Rectal smooth muscle tissue (tissue), 1 donor: ENCODE results near the gene DDI1.

Source experiments
- H3K27ac ChIP-seq: one replicate; pipeline ENCODE4 v1.7.0; 2013; ENCODE audit warnings: low read depth, low read length, inconsistent platforms
- H3K27me3 ChIP-seq: one replicate; pipeline ENCODE4 v1.7.0; 2013; ENCODE audit warnings: low read length; ENCODE audit not compliant: control insufficient read depth, insufficient read depth
- H3K36me3 ChIP-seq: one replicate; pipeline ENCODE4 v1.7.0; 2013; ENCODE audit warnings: low read length; ENCODE audit not compliant: control insufficient read depth, insufficient read depth
- H3K4me1 ChIP-seq: one replicate; pipeline ENCODE4 v1.7.0; 2013; ENCODE audit warnings: low read length; ENCODE audit not compliant: control insufficient read depth, insufficient read depth
- H3K4me3 ChIP-seq: one replicate; pipeline ENCODE4 v1.7.0; 2013; ENCODE audit warnings: low read length
- H3K9ac ChIP-seq: one replicate; pipeline ENCODE4 v1.7.0; 2013; ENCODE audit warnings: low read length

Gene DDI1

DNA sequence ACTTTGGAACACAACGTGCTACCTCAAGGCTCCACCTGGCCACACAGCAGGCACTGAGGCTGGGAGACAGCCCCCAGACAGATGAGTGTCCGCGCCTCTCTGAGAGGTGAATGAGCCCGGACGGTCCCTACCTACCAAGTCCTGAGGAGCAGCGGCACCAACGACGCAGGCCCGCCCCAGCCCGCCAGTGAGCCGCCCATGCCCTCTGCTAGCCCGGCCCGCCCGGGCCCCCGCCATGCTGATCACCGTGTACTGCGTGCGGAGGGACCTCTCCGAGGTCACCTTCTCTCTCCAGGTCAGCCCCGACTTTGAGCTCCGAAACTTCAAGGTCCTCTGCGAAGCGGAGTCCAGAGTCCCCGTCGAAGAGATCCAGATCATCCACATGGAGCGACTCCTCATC, at the start of gene DDI1:
DDI1 (plus strand) TSS at position 53 of the 400 bp plus-strand sequence; CDS start at position 236, 183 bp downstream.
- Histone ChIP-seq H3K36me3 (no peaks in the 10 kb centered on the region), H3K9ac (no peak within 1 kb of the TSS), H3K27me3 (no peaks in the 10 kb centered on the region), H3K4me1 (no peaks in the 10 kb centered on the region), H3K27ac (no peak within 1 kb of the TSS), H3K4me3 (no peak within 1 kb of the TSS)

DNA sequence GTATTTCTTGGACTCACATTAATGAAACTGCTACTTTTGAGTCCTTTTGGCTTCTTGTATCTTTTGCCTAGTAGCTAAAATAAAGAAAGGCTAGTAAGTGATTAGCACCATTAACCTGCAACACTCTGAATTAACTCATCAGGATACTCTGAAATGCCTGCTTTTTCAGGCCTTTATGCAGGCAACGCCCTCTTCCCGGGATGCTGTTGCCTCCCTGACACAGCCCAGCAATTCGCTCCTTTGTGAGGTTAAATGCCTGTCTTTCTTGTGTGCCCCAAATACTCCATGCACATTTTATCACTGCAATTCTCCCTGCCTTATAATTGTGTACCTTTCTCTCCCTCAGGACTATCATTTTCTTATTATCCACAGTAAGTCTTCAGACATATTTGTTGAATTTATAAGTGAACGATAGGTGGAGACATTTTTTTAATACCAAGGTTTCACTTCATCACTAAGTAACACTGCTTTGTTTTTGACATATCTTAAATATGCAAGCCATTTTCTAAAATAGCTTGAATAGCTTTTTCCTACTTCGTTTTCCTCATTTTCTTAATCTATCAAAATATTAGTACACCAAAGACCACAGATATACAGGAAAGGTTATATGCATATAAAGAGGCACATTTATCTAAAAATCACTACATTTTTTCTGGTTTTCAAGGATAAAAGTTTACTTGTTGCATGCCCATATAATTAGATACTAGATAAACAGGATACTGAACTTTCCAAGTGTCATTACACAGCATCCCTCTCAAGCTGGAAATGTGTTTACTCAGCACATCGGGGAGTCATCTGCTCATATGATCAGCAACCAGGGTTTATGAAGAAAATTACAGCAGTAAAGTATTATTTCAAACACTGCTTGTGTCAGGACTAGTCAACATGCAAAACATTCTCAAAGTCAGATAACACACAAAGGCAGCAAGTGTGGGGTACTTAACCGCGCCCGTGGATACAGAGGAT, 48.5 kb upstream of the DDI1 start:
- no peak overlapping the region for H3K4me3 ChIP-seq
- H3K36me3 ChIP-seq, result no peaks in the 10 kb centered on the region
- H3K9ac ChIP-seq, result no peak overlapping the region
- no peaks in the 10 kb centered on the region for H3K4me1 ChIP-seq
- no peaks in the 10 kb centered on the region for H3K27me3 ChIP-seq
- H3K27ac ChIP-seq, result no peak overlapping the region

DNA sequence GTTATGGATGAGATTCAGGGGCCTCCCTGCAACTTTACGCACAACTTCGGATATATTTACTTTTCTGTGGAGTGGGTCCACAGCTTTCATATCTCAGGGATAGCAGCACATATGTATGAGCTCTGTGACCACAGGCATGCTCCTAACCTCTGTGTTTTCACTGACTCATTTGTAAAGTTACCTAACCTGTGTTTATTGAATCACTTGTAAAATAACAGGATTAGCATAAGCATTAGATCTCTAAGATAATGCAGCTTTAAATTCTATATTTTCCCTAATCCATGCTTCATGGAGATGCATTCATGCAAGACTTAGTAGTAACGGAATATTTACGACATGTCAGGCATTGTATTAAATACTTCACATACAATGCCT, 47.9 kb upstream of the DDI1 start:
- Histone ChIP-seq H3K4me3 (no peak overlapping the region), H3K27me3 (no peaks in the 10 kb centered on the region), H3K36me3 (no peaks in the 10 kb centered on the region), H3K27ac (no peak overlapping the region), H3K9ac (no peak overlapping the region), H3K4me1 (no peaks in the 10 kb centered on the region)

DNA sequence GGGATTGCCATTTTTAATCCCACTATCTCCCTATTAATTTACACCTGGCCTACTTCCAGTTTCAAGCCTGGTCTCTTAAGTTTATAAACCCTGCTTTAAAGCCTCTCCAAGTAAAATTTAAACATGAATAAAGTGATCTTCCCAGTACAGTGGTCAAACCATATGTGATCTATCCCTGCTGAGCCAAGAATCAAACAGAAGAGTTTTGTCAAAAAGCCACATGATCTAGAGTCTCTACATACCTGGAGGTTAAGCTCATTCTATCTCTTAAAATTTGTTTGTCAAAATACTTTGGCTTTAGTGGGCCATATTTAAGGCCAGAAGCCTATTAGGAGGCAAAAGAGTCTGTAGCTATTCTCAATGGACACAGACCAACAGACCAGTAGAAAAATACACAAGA, 42.9 kb upstream of the DDI1 start:
- Histone ChIP-seq H3K4me1 (no peaks in the 10 kb centered on the region), H3K4me3 (no peak overlapping the region), H3K9ac (no peak overlapping the region)

DNA sequence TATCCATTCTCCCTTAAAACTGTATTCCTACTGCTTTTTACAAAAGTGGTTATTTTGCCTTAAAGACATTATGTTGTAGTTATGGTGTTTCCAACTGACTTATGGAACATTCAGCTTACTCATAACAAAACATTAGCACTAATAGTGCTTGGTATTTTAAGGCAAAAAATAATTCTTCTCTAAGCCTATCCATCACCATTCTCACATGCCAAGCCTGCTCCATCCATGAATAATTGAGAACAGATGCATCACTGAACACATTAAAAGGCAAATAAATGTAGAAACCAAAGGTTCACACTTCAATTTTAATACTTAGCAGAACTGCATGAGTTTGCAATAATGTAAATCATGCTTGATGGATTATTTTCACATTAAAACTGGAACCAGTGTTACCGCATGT, 42.3 kb upstream of the DDI1 start:
- Histone ChIP-seq H3K4me1 (no peaks in the 10 kb centered on the region), H3K27ac (no peak overlapping the region), H3K27me3 (no peaks in the 10 kb centered on the region), H3K36me3 (no peaks in the 10 kb centered on the region), H3K9ac (no peak overlapping the region), H3K4me3 (no peak overlapping the region)

More for the DNA sequence above, 42.9 kb upstream of the DDI1 start:
- no peaks in the 10 kb centered on the region for H3K27me3 ChIP-seq
- no peaks in the 10 kb centered on the region for H3K36me3 ChIP-seq
- H3K27ac ChIP-seq, result no peak overlapping the region

DNA sequence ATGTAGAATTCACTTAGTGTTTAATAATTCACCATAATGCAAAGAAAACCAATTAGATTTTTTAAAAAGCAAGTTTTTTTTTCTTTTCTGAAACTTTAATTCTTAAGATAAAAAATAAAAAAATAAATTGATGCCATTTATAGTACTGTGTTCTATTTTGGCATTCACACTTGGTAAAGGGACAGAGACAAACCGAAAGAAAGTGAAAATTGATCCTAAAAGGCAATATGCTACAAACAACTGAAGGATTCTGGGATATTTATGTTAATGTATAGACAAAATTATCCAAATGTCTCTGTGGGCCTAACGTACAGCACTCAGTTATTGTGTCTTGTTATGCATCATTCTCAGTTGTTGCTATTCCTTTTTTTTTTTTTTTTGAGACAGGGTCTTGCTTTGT, 41.9 kb upstream of the DDI1 start:
- Histone ChIP-seq H3K27me3 (no peaks in the 10 kb centered on the region), H3K9ac (no peak overlapping the region), H3K27ac (no peak overlapping the region), H3K4me3 (no peak overlapping the region), H3K4me1 (no peaks in the 10 kb centered on the region), H3K36me3 (no peaks in the 10 kb centered on the region)

DNA sequence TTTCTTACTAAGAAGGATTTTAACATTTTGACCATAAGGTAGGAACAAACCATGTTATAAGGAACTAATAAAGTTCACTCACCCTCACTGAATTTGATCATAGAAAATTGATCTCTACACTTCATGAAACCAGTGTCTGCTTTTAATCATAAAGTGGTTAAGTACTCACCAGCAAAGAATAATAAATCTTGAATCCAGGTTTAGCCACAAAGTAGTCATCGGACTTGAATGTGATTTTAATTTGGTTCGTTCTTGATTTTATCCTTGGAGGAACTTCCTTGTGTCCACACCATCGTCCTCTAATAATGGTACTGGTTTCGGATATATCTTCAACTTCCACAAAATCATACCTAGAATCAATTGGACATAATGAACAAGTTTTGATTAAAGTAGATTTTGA, 40.5 kb upstream of the DDI1 start:
- H3K4me1 ChIP-seq, result no peaks in the 10 kb centered on the region
- H3K36me3 ChIP-seq, result no peaks in the 10 kb centered on the region
- H3K27ac ChIP-seq, result no peak overlapping the region
- H3K4me3 ChIP-seq, result no peak overlapping the region
- H3K9ac ChIP-seq, result no peak overlapping the region
- no peaks in the 10 kb centered on the region for H3K27me3 ChIP-seq

DNA sequence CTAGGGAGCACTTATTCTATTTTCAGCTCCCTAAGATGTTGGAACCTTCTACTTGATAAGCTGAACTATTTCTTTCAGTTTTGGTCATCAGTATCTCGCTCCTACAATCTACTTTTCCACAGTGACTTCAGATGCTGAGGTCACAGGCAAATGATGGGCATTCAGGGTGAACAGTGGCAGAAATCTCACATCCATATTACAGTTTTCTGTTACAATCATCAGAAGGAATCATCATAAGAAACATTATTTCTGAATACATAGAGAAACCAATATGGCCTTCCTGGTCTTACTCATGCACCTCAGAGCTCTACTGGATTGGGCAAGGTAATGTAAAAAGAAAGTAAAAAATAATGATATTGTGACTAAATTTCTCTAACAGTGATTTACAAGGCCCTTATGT, 39.4 kb upstream of the DDI1 start:
- Histone ChIP-seq H3K27ac (no peak overlapping the region), H3K9ac (no peak overlapping the region), H3K27me3 (no peaks in the 10 kb centered on the region)

DNA sequence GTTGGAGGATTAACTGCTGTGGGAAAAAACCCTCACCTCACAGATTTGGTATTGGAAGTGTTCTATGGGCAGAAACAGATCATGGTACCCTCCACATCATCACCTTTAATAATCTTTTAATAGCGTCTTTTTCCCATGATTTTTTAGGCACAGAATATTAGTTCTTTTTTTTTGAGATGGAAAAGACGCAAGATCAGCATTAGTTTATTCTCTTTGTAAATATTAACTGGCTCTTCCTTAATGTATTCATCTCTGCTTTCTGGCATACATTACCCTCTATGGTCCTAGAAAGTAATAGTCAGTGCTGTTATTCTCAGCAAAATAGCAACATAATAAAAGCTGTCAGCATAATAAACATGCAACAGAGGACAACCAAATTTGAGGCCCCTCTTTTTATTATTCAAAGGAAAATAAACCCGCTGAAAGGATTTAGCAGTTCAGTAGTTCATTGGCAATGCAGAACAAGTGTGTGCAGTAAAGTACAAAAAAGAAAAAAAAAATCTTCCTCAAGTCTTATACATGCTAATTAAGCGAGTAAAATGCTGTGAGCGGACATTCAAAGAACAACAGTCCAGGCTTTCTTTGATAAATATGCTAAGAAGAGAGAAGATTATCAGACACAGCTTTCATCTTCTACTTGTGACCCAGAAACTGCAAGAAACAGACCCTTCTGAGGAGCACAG, 37.5 kb upstream of the DDI1 start:
- no peaks in the 10 kb centered on the region for H3K36me3 ChIP-seq
- H3K9ac ChIP-seq, result no peak overlapping the region
- no peaks in the 10 kb centered on the region for H3K4me1 ChIP-seq
- no peak overlapping the region for H3K27ac ChIP-seq
- no peak overlapping the region for H3K4me3 ChIP-seq
- H3K27me3 ChIP-seq, result no peaks in the 10 kb centered on the region

More for the DNA sequence above, 39.4 kb upstream of the DDI1 start:
- Histone ChIP-seq H3K4me1 (no peaks in the 10 kb centered on the region), H3K4me3 (no peak overlapping the region), H3K36me3 (no peaks in the 10 kb centered on the region)

DNA sequence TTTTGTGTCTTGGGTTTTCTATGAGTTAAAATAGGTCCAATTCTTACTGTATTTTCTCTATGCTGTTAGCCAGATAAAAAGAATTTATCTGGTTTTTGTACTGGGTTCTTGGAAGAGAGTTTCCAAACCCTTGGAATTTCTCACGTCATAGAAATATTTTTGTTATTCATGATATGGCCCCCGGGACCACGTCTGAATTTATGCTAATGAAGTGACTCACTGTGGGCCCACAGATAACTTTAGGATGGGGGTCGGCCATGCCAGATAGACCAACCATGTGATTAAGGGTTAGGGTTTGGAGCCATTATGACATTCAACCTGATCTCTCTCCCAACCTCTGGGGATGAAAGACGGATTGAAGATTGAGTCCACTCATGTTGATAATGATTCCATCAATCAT, 35.6 kb upstream of the DDI1 start:
- H3K36me3 ChIP-seq, result no peaks in the 10 kb centered on the region
- no peaks in the 10 kb centered on the region for H3K4me1 ChIP-seq
- H3K27me3 ChIP-seq, result no peaks in the 10 kb centered on the region
- no peak overlapping the region for H3K27ac ChIP-seq
- H3K9ac ChIP-seq, result no peak overlapping the region
- no peak overlapping the region for H3K4me3 ChIP-seq

DNA sequence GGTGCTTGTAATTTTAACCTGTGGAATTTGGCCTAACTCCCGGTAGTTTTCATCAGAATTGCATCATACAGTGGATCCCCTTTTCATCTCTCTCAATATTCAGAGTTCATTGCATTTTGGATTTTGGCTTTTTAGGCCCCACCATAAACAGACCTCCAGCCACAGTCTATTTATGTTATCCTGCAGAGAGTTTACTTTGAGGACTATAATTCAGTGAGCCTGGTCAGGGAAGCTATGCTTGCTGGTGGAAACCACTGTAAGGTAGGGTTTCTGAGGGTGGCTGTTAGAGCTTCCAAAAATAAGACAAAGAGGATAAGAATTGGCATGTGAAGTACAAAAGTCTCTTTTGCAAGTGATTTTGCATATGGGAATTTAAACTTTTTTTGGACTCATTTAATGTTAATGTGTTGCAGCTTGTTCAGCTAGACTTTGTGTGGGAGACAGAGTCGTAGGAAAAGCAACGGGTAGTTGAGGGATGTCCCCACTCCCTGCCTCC, 34.8 kb upstream of the DDI1 start:
- H3K27ac ChIP-seq, result no peak overlapping the region
- no peaks in the 10 kb centered on the region for H3K27me3 ChIP-seq
- no peaks in the 10 kb centered on the region for H3K4me1 ChIP-seq
- H3K4me3 ChIP-seq, result no peak overlapping the region
- no peak overlapping the region for H3K9ac ChIP-seq
- H3K36me3 ChIP-seq, result no peaks in the 10 kb centered on the region

DNA sequence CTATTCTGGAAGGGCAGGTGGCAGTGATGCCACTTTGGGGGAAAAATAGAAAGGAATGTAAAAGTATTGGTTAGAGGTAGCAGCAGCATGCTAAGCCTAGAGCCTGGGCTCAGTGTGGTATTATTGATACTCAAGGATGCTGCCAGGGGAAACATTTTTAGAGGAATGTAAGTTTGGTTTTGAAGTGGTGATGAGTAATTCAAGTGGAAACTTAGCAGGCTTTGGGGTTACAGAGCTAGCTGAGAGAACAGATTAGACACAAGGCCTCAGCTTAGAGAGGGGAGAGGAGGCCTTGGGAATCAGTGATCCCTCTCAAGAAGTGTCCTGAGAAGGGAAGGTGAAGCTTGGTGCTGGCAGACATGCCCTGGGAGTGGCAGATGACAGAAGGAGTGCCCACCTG, 32.9 kb upstream of the DDI1 start:
- Histone ChIP-seq H3K27ac (no peak overlapping the region), H3K36me3 (no peaks in the 10 kb centered on the region), H3K4me1 (no peaks in the 10 kb centered on the region), H3K9ac (no peak overlapping the region), H3K4me3 (no peak overlapping the region), H3K27me3 (no peaks in the 10 kb centered on the region)
